GM10266 (cell line): ENCODE measurements around the gene PTCH1.

Experiments used
- DNase-seq: peaks from one replicate; pipeline ENCODE4 v3.0.0; 2012; ENCODE audit errors: extremely low spot score
- CTCF ChIP-seq: IDR thresholded peaks from 2 replicates; pipeline ENCODE4 v1.5.1; 2012; ENCODE audit warnings: mild to moderate bottlenecking, low read depth; ENCODE audit not compliant: control insufficient read depth, insufficient read depth; ENCODE audit errors: missing control alignments

PTCH1 gene

GRCh38 chr9:95415158-95415557, 101.6 kb downstream of the PTCH1 start:
- no peak for DNase-seq
- no peak for TF ChIP-seq CTCF

- TF ChIP-seq CTCF, result no peak
- no peak for DNase-seq
Observed at GRCh38 chr9:95413793-95414192, 103.0 kb downstream of the PTCH1 start.

GRCh38 chr9:95411054-95411892, 105.5 kb downstream of the PTCH1 start:
- DNase-seq, result no peak
- TF ChIP-seq CTCF, result no peak

GRCh38 chr9:95409650-95410426, 106.9 kb downstream of the PTCH1 start:
- TF ChIP-seq CTCF, result no peak
- no peak for DNase-seq

GRCh38 chr9:95407524-95407923, 109.2 kb downstream of the PTCH1 start:
- no peak for DNase-seq
- no peak for TF ChIP-seq CTCF

GRCh38 chr9:95406121-95406520, 110.7 kb downstream of the PTCH1 start:
- TF ChIP-seq CTCF, result no peak
- DNase-seq, result no peak

- TF ChIP-seq CTCF, result no peak
- no peak for DNase-seq
Observed at GRCh38 chr9:95399261-95399660, 117.5 kb downstream of the PTCH1 start.
